PC-9 (cell line): Measurements from ENCODE around the gene DOCK4.

ENCODE experiments used
- EZH2 ChIP-seq: fragments of 200-600 bp; sonication (generic); IDR thresholded peaks from 2 replicates; pipeline ENCODE4 v1.8.0; 2017; ENCODE audit warnings: antibody characterized with exemption, low read depth
- TF ChIP-seq, protein P1 (sequence below): fragments of 200-600 bp; sonication (generic); conservative IDR thresholded peaks from 2 replicates; pipeline ENCODE4 v1.6.1; 2017; ENCODE audit warnings: mixed run types, antibody characterized with exemption, mild to moderate bottlenecking, moderate library complexity

DNA sequence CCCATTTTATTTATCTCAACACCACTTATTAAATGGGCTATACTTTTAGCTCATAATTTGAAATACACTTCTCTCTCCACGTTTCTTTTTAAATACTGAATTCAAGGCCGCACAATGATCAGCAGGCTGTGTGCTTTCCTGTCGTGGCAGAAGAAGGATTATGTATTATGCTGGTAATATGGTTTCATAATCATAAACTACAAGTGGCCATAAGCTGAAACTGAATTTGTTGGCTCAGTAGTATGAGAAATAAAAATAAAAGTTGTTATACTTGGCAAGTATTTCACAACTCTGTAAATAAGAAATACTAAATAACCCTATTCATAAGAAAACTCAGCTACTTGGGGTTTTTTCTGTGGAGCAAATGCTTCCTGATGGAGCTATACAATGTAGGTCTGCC is 313.6 kb downstream of the DOCK4 start:
- TF ChIP-seq, protein P1, sequence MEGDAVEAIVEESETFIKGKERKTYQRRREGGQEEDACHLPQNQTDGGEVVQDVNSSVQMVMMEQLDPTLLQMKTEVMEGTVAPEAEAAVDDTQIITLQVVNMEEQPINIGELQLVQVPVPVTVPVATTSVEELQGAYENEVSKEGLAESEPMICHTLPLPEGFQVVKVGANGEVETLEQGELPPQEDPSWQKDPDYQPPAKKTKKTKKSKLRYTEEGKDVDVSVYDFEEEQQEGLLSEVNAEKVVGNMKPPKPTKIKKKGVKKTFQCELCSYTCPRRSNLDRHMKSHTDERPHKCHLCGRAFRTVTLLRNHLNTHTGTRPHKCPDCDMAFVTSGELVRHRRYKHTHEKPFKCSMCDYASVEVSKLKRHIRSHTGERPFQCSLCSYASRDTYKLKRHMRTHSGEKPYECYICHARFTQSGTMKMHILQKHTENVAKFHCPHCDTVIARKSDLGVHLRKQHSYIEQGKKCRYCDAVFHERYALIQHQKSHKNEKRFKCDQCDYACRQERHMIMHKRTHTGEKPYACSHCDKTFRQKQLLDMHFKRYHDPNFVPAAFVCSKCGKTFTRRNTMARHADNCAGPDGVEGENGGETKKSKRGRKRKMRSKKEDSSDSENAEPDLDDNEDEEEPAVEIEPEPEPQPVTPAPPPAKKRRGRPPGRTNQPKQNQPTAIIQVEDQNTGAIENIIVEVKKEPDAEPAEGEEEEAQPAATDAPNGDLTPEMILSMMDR: no peak
- TF ChIP-seq EZH2: no peak
